ENCODE results near the gene ZBTB21. TPM values are rescaled to one million over a fixed set of nuclear protein-coding genes. Genes with fewer than 3 reads are reported as not detected.

The ZBTB21 gene
- total and polyA plus RNA-seq, 9 of the 15 experiments (the other 6 are each of a cell fraction or from before 2014, with no cell fraction given), result 2.2 to 15.2 (median 8.7) TPM

DNA sequence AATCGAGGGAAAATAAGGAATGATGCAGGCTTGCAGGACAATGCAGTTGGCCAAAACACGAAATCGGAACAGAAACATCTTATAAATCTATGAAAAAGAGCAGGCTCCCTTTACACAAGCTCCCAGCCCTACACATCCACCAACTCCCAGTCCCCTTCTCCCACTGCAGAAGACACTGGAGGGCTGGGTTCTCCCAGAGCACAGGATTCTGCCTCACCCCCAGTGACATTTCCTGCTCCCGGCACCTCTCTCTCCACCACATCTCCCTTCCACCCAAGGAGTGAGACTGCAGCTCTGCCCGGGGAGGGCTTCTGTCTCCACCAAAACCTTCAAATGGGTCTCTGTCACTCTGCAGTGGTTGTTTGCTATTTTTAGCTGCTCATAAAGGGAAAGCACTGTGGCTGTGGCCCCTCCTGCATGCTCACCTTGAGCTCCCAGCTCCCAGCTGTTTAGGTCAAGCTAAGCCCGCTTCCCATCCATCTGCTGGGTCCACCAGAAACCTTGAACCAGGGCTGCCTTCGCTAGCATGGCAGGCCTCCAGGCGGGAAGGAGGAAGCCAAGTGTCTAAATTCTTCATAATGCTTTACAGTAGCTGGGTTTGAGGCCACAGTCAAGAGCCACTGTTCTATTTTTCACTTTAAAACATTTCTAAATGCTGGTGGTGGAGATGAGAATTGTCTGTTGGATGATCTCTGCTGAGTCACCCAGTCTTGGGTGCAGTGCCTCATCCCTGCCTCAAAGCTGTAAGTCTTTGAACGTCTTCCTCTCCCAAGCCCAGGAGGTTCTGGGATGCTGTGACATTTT lies 53.0 kb downstream of the ZBTB21 start (continued):
- TF ChIP-seq, protein P1, sequence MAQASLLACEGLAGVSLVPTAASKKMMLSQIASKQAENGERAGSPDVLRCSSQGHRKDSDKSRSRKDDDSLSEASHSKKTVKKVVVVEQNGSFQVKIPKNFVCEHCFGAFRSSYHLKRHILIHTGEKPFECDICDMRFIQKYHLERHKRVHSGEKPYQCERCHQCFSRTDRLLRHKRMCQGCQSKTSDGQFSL (CRISPR knock-in tag; IDR thresholded peaks at IDR 0.05), result no peak
- TF ChIP-seq, protein P1 (tag; IDR thresholded peaks at IDR 0.05), result no peak
- TF ChIP-seq DMBX1 (CRISPR knock-in tag; IDR thresholded peaks at IDR 0.05; ENCODE audit: borderline replicate concordance) (no peak), PTRF (tag; IDR thresholded peaks at IDR 0.05) (no peak), ZNF431 (CRISPR knock-in tag; IDR thresholded peaks at IDR 0.05) (0 out of 2 replicates have a peak, but pooled peaks have one; percentile 21), FOXP1 (CRISPR knock-in tag; IDR thresholded peaks at IDR 0.05) (no peak), KDM2B (CRISPR knock-in tag; IDR thresholded peaks at IDR 0.05) (no peak), TAF15 (IDR thresholded peaks at IDR 0.05; ENCODE audit: low read depth, low read length) (no peak), ZNF133 (CRISPR knock-in tag; IDR thresholded peaks at IDR 0.05) (no peak), ZNF124 (CRISPR knock-in tag; IDR thresholded peaks at IDR 0.05) (no peak), ZNF140 (CRISPR knock-in tag; IDR thresholded peaks at IDR 0.05) (no peak), NEUROD1 (IDR thresholded peaks at IDR 0.05; ENCODE audit: borderline replicate concordance, low read depth, low read length, partially characterized antibody) (no peak), RB1 (IDR thresholded peaks at IDR 0.05; ENCODE audit: low read depth) (no peak), ZFX (CRISPR knock-in tag; IDR thresholded peaks at IDR 0.05) (no peak), ZNF507 (tag; conservative IDR thresholded peaks at IDR 0.05) (no peak), ZNF311 (CRISPR knock-in tag; IDR thresholded peaks at IDR 0.05) (no peak)
- TF ChIP-seq, protein P2, sequence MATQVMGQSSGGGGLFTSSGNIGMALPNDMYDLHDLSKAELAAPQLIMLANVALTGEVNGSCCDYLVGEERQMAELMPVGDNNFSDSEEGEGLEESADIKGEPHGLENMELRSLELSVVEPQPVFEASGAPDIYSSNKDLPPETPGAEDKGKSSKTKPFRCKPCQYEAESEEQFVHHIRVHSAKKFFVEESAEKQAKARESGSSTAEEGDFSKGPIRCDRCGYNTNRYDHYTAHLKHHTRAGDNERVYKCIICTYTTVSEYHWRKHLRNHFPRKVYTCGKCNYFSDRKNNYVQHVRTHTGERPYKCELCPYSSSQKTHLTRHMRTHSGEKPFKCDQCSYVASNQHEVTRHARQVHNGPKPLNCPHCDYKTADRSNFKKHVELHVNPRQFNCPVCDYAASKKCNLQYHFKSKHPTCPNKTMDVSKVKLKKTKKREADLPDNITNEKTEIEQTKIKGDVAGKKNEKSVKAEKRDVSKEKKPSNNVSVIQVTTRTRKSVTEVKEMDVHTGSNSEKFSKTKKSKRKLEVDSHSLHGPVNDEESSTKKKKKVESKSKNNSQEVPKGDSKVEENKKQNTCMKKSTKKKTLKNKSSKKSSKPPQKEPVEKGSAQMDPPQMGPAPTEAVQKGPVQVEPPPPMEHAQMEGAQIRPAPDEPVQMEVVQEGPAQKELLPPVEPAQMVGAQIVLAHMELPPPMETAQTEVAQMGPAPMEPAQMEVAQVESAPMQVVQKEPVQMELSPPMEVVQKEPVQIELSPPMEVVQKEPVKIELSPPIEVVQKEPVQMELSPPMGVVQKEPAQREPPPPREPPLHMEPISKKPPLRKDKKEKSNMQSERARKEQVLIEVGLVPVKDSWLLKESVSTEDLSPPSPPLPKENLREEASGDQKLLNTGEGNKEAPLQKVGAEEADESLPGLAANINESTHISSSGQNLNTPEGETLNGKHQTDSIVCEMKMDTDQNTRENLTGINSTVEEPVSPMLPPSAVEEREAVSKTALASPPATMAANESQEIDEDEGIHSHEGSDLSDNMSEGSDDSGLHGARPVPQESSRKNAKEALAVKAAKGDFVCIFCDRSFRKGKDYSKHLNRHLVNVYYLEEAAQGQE (IDR thresholded peaks at IDR 0.05; ENCODE audit: borderline replicate concordance), result no peak
- TF ChIP-seq, protein P2 (CRISPR knock-in tag; IDR thresholded peaks at IDR 0.05; ENCODE audit: low read depth), result no peak
- TF ChIP-seq, protein P3, sequence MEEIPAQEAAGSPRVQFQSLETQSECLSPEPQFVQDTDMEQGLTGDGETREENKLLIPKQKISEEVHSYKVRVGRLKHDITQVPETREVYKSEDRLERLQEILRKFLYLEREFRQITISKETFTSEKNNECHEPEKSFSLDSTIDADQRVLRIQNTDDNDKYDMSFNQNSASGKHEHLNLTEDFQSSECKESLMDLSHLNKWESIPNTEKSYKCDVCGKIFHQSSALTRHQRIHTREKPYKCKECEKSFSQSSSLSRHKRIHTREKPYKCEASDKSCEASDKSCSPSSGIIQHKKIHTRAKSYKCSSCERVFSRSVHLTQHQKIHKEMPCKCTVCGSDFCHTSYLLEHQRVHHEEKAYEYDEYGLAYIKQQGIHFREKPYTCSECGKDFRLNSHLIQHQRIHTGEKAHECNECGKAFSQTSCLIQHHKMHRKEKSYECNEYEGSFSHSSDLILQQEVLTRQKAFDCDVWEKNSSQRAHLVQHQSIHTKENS (CRISPR knock-in tag; IDR thresholded peaks at IDR 0.05), result no peak

Data from K562 (cell line).